ENCODE measurements around the gene MRPS17. TPM values are rescaled to one million over a fixed set of nuclear protein-coding genes. Genes with fewer than 3 reads are reported as not detected.

MRPS17 gene
- 8.9 TPM for total RNA-seq

GRCh38 chr7:55951637-55952351 is at the start of gene MRPS17:
Gene MRPS17 (plus strand): TSS chr7:55951877. CDS start chr7:55953196, 1,319 bp downstream.

GRCh38 chr7:55964261-55965099 is 12.8 kb downstream of the MRPS17 start, which contains the start of gene NIPSNAP2:
Gene NIPSNAP2 (plus strand): TSS chr7:55964585. CDS start chr7:55964610, 25 bp downstream.

Other genes with a start within 250 kb of the MRPS17 start
- gene SEPTIN14, start 89.1 kb upstream of the MRPS17 start, total RNA-seq: not detected
- 38.8 TPM for gene ZNF713, start 64.4 kb upstream of the MRPS17 start, total RNA-seq
- gene NIPSNAP2, start 12.7 kb downstream of the MRPS17 start, total RNA-seq: 78.8 TPM
- gene PSPH, start 99.6 kb downstream of the MRPS17 start, total RNA-seq: 31.1 TPM
- 117 TPM for gene CCT6A, start 99.9 kb downstream of the MRPS17 start, total RNA-seq
- 68.6 TPM for gene SUMF2, start 112.4 kb downstream of the MRPS17 start, total RNA-seq
- gene PHKG1, start 141.1 kb downstream of the MRPS17 start, total RNA-seq: 4.7 TPM
- 166 TPM for gene CHCHD2, start 154.6 kb downstream of the MRPS17 start, total RNA-seq
- not detected for gene NUPR2, start 164.5 kb downstream of the MRPS17 start, total RNA-seq